HL-60 (cell line): ENCODE data around the gene ETV6.

Experiments
- CTCF ChIP-seq: IDR thresholded peaks from one replicate; pipeline ENCODE4 v1.5.1; 2011; ENCODE audit warnings: low read length, control low read depth, inconsistent platforms; ENCODE audit not compliant: insufficient read depth
- GABPA ChIP-seq: IDR thresholded peaks from 2 replicates; pipeline ENCODE4 v1.6.1; 2012; ENCODE audit warnings: low read depth
- POLR2AphosphoS5 ChIP-seq: IDR thresholded peaks from 2 replicates; pipeline ENCODE4 v1.6.1; 2012; ENCODE audit warnings: low read depth
- REST ChIP-seq: IDR thresholded peaks from 2 replicates; pipeline ENCODE4 v1.6.1; 2012; ENCODE audit warnings: low read depth; ENCODE audit not compliant: insufficient replicate concordance
- SPI1 ChIP-seq: IDR thresholded peaks from 2 replicates; pipeline ENCODE4 v1.6.1; 2012; ENCODE audit warnings: low read depth, mild to moderate bottlenecking, borderline replicate concordance

GRCh38 chr12:11795192-11795912 lies 145.9 kb downstream of the ETV6 start:
- TF ChIP-seq CTCF (no peak), POLR2AphosphoS5 (no peak), REST (no peak), GABPA (no peak), SPI1 (no peak)
